ENCODE data around the gene RRP1B.

RRP1B gene

GRCh38 chr21:43731891-43732711, 72.7 kb downstream of the RRP1B start:
- H3K4me3 ChIP-seq (ENCODE audit: low read length) = no peak overlapping the region
- TF ChIP-seq CTCF (IDR thresholded peaks at IDR 0.05; ENCODE audit: insufficient read depth, low read depth, low read length, missing control alignments) = no peak
- no peak for DNase-seq (ENCODE audit: low read depth)

- no peak for DNase-seq (ENCODE audit: low read depth)
- no peak for TF ChIP-seq CTCF (IDR thresholded peaks at IDR 0.05; ENCODE audit: insufficient read depth, low read depth, low read length, missing control alignments)
- H3K4me3 ChIP-seq (ENCODE audit: low read length) = no peak overlapping the region
Observed at GRCh38 chr21:43733060-43733459, 73.7 kb downstream of the RRP1B start.

- DNase-seq (ENCODE audit: low read depth) = peak; percentile 62
- TF ChIP-seq CTCF (IDR thresholded peaks at IDR 0.05; ENCODE audit: insufficient read depth, low read depth, low read length, missing control alignments) = no peak
Observed at GRCh38 chr21:43733529-43734071, 74.2 kb downstream of the RRP1B start.

GRCh38 chr21:43734131-43734927, 75.0 kb downstream of the RRP1B start:
- TF ChIP-seq CTCF (IDR thresholded peaks at IDR 0.05; ENCODE audit: insufficient read depth, low read depth, low read length, missing control alignments) = no peak
- DNase-seq (ENCODE audit: low read depth) = peak; percentile 53
- no peak overlapping the region for H3K4me3 ChIP-seq (ENCODE audit: low read length)

More at GRCh38 chr21:43733529-43734071, 74.2 kb downstream of the RRP1B start:
- H3K4me3 ChIP-seq (ENCODE audit: low read length) = no peak overlapping the region

- TF ChIP-seq CTCF (IDR thresholded peaks at IDR 0.05; ENCODE audit: insufficient read depth, low read depth, low read length, missing control alignments) = no peak
- no peak for DNase-seq (ENCODE audit: low read depth)
- no peak overlapping the region for H3K4me3 ChIP-seq (ENCODE audit: low read length)
Observed at GRCh38 chr21:43734928-43735229, 75.5 kb downstream of the RRP1B start.

- TF ChIP-seq CTCF (IDR thresholded peaks at IDR 0.05; ENCODE audit: insufficient read depth, low read depth, low read length, missing control alignments) = no peak
- H3K4me3 ChIP-seq (ENCODE audit: low read length) = no peak overlapping the region
- no peak for DNase-seq (ENCODE audit: low read depth)
Observed at GRCh38 chr21:43735236-43736091, 76.1 kb downstream of the RRP1B start.

Measured in epithelial cell of esophagus (primary cell).